Kasumi-1 (cell line): ENCODE measurements around the gene MAP2K2.

Experiments used
- DNase-seq, 2 experiments: peaks; one replicate each; lab custom pipeline; 2025; lab: John Stamatoyannopoulos, UW

The MAP2K2 gene

GRCh38 chr19:4043966-4044715 is 79.8 kb downstream of the MAP2K2 start:
- DNase-seq: no peak

- no peak for DNase-seq
Measured at GRCh38 chr19:4043401-4043800, 80.5 kb downstream of the MAP2K2 start.

GRCh38 chr19:4042731-4043082 is 81.2 kb downstream of the MAP2K2 start:
- DNase-seq: no peak

GRCh38 chr19:4042064-4042730 is 81.7 kb downstream of the MAP2K2 start:
- no peak for DNase-seq
